ENCODE data around the gene RAB7A. TPM values are rescaled to one million over a fixed set of nuclear protein-coding genes. Genes with fewer than 3 reads are reported as not detected.

The RAB7A gene
- total and polyA plus RNA-seq, 2 of the 13 experiments (the other 11 are each of a cell fraction or from before 2014, with no cell fraction given), result 26.5 to 182 TPM

DNA sequence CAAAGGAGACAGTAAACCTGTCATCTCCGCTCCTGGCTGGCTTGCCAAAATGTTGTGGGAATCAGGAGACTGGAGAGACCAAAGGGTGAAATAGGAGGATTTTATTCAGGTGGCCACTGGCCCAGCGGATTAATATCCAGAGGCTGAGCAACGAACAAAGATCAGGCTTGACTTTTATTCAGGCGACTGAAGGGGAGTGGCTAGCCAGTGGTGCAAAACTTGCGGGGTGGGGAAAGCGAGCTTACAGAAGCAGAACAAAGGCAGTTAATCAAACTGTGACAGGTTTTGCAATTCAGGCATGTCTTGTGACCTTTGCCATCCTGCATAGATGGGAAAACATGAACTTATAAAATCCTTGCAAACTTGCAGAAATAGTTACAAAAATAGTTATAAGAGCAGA lies 133.6 kb downstream of the RAB7A start:
- Histone ChIP-seq H3K27me3 (ENCODE audit: control insufficient read depth in 1 of 2, insufficient read depth in 2 of 2, low read length in 2 of 2) (peaks cover 0 to 1% of the 10 kb centered on the region in 2 experiments; a peak in 1 of 5 replicates), H3K79me2 (ENCODE audit: insufficient read depth, low read length) (no peaks in the 10 kb centered on the region), H3K9ac (ENCODE audit: insufficient read depth, low read depth, low read length) (no peak overlapping the region), H3K4me1 (ENCODE audit: insufficient read depth, low read length) (0 out of 2 replicates have a peak, but pooled peaks cover 3% of the 10 kb centered on the region), H3K4me3 (replicated peaks in 1 of 3; ENCODE audit: insufficient read depth in 1 of 3, low read depth in 2 of 3, low read length in 3 of 3) (no peak overlapping the region), H3K9me3 (ENCODE audit: low read length) (peaks cover 47% of the 10 kb centered on the region), H4K20me1 (ENCODE audit: insufficient read depth, low read length) (no peaks in the 10 kb centered on the region), H3K27ac (ENCODE audit: extremely low read length, insufficient read depth, low read length) (no peak overlapping the region), H3K36me3 (replicated peaks in 1 of 2; ENCODE audit: control insufficient read depth in 1 of 2, insufficient read depth in 2 of 2, low read length in 2 of 2) (no peaks in the 10 kb centered on the region), H2AFZ (ENCODE audit: low read length) (no peak overlapping the region), H3K4me2 (ENCODE audit: low read depth, low read length) (no peak overlapping the region)
- ATAC-seq, result no peak
- ChIA-PET POLR2A (no interaction called here), CTCF (ENCODE audit: low intra/inter-chr PET ratio, low total read pairs) (no interaction called here)
- BruUV-seq (replicated peaks), result no TSS peak
- 32% methylated on average over 6 of the region's 6 CpGs for whole genome bisulfite sequencing (ENCODE audit: low lambda C conversion rate)
- intact Hi-C loops (cut with micrococcal nuclease; ENCODE audit: unreplicated experiment) (no loop called here), in situ Hi-C loops (cut with HindIII; ENCODE audit: extremely low pct_ligation_motif_present, low pct_unique_long_range_greater_than_20kb) (no loop called here)
- DNase-seq (ENCODE audit: low spot score), result no peak
- no peak for FAIRE-seq
- TF ChIP-seq ARNT (IDR thresholded peaks at IDR 0.05), result no peak
- TF ChIP-seq ETV6 (CRISPR knock-in tag; conservative IDR thresholded peaks at IDR 0.05), result no peak
- TF ChIP-seq, protein P1, sequence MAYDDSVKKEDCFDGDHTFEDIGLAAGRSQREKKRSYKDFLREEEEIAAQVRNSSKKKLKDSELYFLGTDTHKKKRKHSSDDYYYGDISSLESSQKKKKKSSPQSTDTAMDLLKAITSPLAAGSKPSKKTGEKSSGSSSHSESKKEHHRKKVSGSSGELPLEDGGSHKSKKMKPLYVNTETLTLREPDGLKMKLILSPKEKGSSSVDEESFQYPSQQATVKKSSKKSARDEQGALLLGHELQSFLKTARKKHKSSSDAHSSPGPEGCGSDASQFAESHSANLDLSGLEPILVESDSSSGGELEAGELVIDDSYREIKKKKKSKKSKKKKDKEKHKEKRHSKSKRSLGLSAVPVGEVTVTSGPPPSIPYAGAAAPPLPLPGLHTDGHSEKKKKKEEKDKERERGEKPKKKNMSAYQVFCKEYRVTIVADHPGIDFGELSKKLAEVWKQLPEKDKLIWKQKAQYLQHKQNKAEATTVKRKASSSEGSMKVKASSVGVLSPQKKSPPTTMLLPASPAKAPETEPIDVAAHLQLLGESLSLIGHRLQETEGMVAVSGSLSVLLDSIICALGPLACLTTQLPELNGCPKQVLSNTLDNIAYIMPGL (CRISPR knock-in tag; IDR thresholded peaks at IDR 0.05; ENCODE audit: borderline replicate concordance in 1 of 2, low read depth in 1 of 2), result no peak
- TF ChIP-seq, protein P2, sequence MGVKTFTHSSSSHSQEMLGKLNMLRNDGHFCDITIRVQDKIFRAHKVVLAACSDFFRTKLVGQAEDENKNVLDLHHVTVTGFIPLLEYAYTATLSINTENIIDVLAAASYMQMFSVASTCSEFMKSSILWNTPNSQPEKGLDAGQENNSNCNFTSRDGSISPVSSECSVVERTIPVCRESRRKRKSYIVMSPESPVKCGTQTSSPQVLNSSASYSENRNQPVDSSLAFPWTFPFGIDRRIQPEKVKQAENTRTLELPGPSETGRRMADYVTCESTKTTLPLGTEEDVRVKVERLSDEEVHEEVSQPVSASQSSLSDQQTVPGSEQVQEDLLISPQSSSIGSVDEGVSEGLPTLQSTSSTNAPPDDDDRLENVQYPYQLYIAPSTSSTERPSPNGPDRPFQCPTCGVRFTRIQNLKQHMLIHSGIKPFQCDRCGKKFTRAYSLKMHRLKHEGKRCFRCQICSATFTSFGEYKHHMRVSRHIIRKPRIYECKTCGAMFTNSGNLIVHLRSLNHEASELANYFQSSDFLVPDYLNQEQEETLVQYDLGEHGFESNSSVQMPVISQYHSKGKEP (CRISPR knock-in tag; IDR thresholded peaks at IDR 0.05), result no peak
- TF ChIP-seq ZNF468 (CRISPR knock-in tag; IDR thresholded peaks at IDR 0.05), result no peak
- TF ChIP-seq JUND (CRISPR knock-in tag; IDR thresholded peaks at IDR 0.05), result no peak
- no peak for TF ChIP-seq POLR2A (IDR thresholded peaks at IDR 0.05; ENCODE audit: insufficient read depth in 1 of 2, low read depth in 2 of 2, low read length in 2 of 2)
- 0 out of 4 replicates have a peak, but pooled peaks of 1 of the 2 experiments have one; percentile 5 for TF ChIP-seq EP300 (IDR thresholded peaks at IDR 0.05; ENCODE audit: low read depth in 2 of 2, low read length in 2 of 2)
- TF ChIP-seq EP300 (CRISPR knock-in tag; IDR thresholded peaks at IDR 0.05; ENCODE audit: borderline replicate concordance), result no peak
- no peak for TF ChIP-seq SSRP1 (CRISPR knock-in tag; IDR thresholded peaks at IDR 0.05)
- TF ChIP-seq, protein P3, sequence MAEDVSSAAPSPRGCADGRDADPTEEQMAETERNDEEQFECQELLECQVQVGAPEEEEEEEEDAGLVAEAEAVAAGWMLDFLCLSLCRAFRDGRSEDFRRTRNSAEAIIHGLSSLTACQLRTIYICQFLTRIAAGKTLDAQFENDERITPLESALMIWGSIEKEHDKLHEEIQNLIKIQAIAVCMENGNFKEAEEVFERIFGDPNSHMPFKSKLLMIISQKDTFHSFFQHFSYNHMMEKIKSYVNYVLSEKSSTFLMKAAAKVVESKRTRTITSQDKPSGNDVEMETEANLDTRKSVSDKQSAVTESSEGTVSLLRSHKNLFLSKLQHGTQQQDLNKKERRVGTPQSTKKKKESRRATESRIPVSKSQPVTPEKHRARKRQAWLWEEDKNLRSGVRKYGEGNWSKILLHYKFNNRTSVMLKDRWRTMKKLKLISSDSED (CRISPR knock-in tag; IDR thresholded peaks at IDR 0.05), result no peak
- no peak for TF ChIP-seq GTF2F1 (IDR thresholded peaks at IDR 0.05; ENCODE audit: low read length)
- TF ChIP-seq, protein P4, sequence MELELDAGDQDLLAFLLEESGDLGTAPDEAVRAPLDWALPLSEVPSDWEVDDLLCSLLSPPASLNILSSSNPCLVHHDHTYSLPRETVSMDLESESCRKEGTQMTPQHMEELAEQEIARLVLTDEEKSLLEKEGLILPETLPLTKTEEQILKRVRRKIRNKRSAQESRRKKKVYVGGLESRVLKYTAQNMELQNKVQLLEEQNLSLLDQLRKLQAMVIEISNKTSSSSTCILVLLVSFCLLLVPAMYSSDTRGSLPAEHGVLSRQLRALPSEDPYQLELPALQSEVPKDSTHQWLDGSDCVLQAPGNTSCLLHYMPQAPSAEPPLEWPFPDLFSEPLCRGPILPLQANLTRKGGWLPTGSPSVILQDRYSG (CRISPR knock-in tag; IDR thresholded peaks at IDR 0.05), result no peak
- TF ChIP-seq THYN1 (CRISPR knock-in tag; IDR thresholded peaks at IDR 0.05; ENCODE audit: borderline replicate concordance, low read depth), result no peak
- no peak for TF ChIP-seq ZMYM2 (CRISPR knock-in tag; IDR thresholded peaks at IDR 0.05)
- TF ChIP-seq, protein P5, sequence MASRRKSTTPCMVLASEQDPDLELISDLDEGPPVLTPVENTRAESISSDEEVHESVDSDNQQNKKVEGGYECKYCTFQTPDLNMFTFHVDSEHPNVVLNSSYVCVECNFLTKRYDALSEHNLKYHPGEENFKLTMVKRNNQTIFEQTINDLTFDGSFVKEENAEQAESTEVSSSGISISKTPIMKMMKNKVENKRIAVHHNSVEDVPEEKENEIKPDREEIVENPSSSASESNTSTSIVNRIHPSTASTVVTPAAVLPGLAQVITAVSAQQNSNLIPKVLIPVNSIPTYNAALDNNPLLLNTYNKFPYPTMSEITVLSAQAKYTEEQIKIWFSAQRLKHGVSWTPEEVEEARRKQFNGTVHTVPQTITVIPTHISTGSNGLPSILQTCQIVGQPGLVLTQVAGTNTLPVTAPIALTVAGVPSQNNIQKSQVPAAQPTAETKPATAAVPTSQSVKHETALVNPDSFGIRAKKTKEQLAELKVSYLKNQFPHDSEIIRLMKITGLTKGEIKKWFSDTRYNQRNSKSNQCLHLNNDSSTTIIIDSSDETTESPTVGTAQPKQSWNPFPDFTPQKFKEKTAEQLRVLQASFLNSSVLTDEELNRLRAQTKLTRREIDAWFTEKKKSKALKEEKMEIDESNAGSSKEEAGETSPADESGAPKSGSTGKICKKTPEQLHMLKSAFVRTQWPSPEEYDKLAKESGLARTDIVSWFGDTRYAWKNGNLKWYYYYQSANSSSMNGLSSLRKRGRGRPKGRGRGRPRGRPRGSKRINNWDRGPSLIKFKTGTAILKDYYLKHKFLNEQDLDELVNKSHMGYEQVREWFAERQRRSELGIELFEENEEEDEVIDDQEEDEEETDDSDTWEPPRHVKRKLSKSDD (CRISPR knock-in tag; IDR thresholded peaks at IDR 0.05; ENCODE audit: low read depth), result no peak
- TF ChIP-seq CBFB (CRISPR knock-in tag; IDR thresholded peaks at IDR 0.05), result no peak
- TF ChIP-seq ZEB1 (IDR thresholded peaks at IDR 0.05; ENCODE audit: insufficient replicate concordance, low read depth), result no peak
